Neutrophil (primary cell): ENCODE results near the gene WDR64.

Source experiments
- H3K27ac ChIP-seq: fragments of 200-600 bp; sonication (generic); 2 replicates; pipeline ENCODE4 v1.5.1; 2016; ENCODE audit warnings: mild to moderate bottlenecking, moderate library complexity
- H3K27me3 ChIP-seq: fragments of 200-600 bp; sonication (generic); 2 replicates; pipeline ENCODE4 v1.6.0; 2016; ENCODE audit warnings: mild to moderate bottlenecking
- H3K36me3 ChIP-seq: fragments of 200-600 bp; sonication (generic); 2 replicates; pipeline ENCODE4 v1.5.1; 2017
- H3K4me1 ChIP-seq, 2 experiments: fragments of 200-600 bp in 1 of 2; sonication (generic) in 1 of 2; 1 replicate in 1 of 2; 2 replicates in 1 of 2; pipeline versions ENCODE4 v1.5.1 to v1.6.1; 2013 to 2016; ENCODE audit warnings: low read depth in 1 of 2, low read length in 1 of 2, mild to moderate bottlenecking in 1 of 2, moderate library complexity in 1 of 2; ENCODE audit not compliant: control insufficient read depth in 1 of 2, insufficient read depth in 1 of 2
- H3K4me3 ChIP-seq, 2 experiments: fragments of 200-600 bp in 1 of 2; sonication (generic) in 1 of 2; 1 replicate in 1 of 2; 2 replicates in 1 of 2; pipeline ENCODE4 v1.5.1; 2013 to 2016; ENCODE audit warnings: low read depth in 1 of 2, low read length in 1 of 2, mild to moderate bottlenecking in 1 of 2, moderate library complexity in 1 of 2
- H3K9me3 ChIP-seq: fragments of 200-600 bp; sonication (generic); 2 replicates; pipeline ENCODE4 v1.5.1; 2016
- TF ChIP-seq, protein P1 (sequence below): fragments of 200-600 bp; sonication (generic); IDR thresholded peaks from 2 replicates; pipeline ENCODE4 v1.5.1; 2016; ENCODE audit warnings: antibody characterized with exemption

Gene WDR64

DNA sequence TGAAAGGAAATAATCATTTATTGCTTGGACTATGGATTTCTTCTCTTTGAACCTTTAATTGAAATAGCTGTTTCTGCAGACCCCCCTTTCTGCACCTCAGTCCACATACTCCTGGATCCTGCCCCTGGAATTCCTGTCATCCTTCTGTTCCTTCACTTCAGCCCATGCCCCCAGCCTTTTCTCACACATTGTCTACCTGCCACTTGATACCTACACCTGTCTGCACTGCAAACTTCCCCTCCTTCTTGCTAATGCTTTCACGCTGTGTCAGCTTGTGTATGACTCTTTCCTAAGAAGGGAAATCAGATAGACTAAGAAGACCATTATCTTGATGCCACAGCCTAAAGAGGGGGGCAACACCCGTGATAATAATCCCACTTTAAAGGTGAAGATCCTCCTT is 115.7 kb downstream of the WDR64 start:
- Histone ChIP-seq H3K9me3 (no peaks in the 10 kb centered on the region), H3K27ac (no peak overlapping the region), H3K4me3 (no peak overlapping the region), H3K36me3 (no peaks in the 10 kb centered on the region), H3K27me3 (no peaks in the 10 kb centered on the region), H3K4me1 (no peaks in the 10 kb centered on the region)
- TF ChIP-seq, protein P1, sequence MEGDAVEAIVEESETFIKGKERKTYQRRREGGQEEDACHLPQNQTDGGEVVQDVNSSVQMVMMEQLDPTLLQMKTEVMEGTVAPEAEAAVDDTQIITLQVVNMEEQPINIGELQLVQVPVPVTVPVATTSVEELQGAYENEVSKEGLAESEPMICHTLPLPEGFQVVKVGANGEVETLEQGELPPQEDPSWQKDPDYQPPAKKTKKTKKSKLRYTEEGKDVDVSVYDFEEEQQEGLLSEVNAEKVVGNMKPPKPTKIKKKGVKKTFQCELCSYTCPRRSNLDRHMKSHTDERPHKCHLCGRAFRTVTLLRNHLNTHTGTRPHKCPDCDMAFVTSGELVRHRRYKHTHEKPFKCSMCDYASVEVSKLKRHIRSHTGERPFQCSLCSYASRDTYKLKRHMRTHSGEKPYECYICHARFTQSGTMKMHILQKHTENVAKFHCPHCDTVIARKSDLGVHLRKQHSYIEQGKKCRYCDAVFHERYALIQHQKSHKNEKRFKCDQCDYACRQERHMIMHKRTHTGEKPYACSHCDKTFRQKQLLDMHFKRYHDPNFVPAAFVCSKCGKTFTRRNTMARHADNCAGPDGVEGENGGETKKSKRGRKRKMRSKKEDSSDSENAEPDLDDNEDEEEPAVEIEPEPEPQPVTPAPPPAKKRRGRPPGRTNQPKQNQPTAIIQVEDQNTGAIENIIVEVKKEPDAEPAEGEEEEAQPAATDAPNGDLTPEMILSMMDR: no peak

DNA sequence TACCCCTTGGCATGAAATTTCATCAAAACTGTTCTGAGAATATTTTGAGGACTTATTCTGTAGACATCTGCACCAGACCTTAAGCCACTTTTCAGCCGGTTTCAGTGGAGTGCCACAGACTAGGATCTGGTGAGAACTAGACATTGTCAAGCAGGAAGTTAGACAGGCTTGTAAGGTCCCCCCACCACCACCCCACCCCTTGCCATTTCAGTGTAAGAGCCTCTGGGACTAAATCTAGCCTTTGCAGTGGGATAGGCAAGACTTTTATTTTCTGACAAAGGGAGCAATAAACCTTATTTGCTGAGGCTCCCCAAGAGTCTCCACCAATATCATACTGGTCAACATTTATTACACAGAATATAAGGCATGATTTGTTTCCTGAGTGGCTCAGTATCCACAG is 118.0 kb downstream of the WDR64 start:
- TF ChIP-seq, protein P1: no peak
- no peaks in the 10 kb centered on the region for H3K27me3 ChIP-seq
- H3K36me3 ChIP-seq: no peaks in the 10 kb centered on the region
- no peaks in the 10 kb centered on the region for H3K9me3 ChIP-seq
- H3K4me1 ChIP-seq: no peaks in the 10 kb centered on the region
- H3K4me3 ChIP-seq: no peak overlapping the region
- H3K27ac ChIP-seq: no peak overlapping the region

DNA sequence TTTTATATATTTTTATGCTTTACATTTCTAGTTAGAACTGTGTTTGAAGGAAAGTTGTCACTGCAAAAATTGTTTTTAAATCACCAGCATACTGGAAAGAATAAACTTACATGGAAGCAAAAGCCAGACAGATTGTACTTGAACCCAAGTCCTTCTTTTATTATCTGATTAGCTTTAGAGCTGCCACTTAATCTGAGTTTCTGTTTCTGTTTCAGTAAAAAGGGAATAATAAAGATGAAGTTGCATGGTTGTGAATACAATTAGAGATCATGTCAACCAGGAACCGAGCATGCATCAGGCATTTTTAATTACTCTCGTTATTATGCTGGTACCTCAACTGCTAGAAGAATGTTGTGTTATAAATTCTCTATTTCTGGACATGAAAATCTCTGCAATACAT is 119.0 kb downstream of the WDR64 start:
- H3K36me3 ChIP-seq: no peaks in the 10 kb centered on the region
- H3K27me3 ChIP-seq: no peaks in the 10 kb centered on the region
- no peaks in the 10 kb centered on the region for H3K9me3 ChIP-seq
- H3K27ac ChIP-seq: no peak overlapping the region
- H3K4me1 ChIP-seq: no peaks in the 10 kb centered on the region
- TF ChIP-seq, protein P1: no peak
- H3K4me3 ChIP-seq: no peak overlapping the region

GRCh38 chr1:241772932-241773500 is 120.9 kb downstream of the WDR64 start:
- H3K27ac ChIP-seq: no peak overlapping the region
- TF ChIP-seq, protein P1: no peak
- H3K36me3 ChIP-seq: no peaks in the 10 kb centered on the region
- H3K9me3 ChIP-seq: no peaks in the 10 kb centered on the region
- H3K4me1 ChIP-seq: no peaks in the 10 kb centered on the region
- H3K27me3 ChIP-seq: no peaks in the 10 kb centered on the region
- no peak overlapping the region for H3K4me3 ChIP-seq

- H3K4me3 ChIP-seq: no peak overlapping the region
- no peaks in the 10 kb centered on the region for H3K9me3 ChIP-seq
- no peaks in the 10 kb centered on the region for H3K4me1 ChIP-seq
- H3K27me3 ChIP-seq: no peaks in the 10 kb centered on the region
- no peaks in the 10 kb centered on the region for H3K36me3 ChIP-seq
- TF ChIP-seq, protein P1: no peak
- no peak overlapping the region for H3K27ac ChIP-seq
Observed at GRCh38 chr1:241773991-241774390, 121.9 kb downstream of the WDR64 start.

- H3K9me3 ChIP-seq: no peaks in the 10 kb centered on the region
- H3K4me3 ChIP-seq: no peak overlapping the region
- H3K27ac ChIP-seq: no peak overlapping the region
- no peaks in the 10 kb centered on the region for H3K4me1 ChIP-seq
- TF ChIP-seq, protein P1: no peak
- no peaks in the 10 kb centered on the region for H3K36me3 ChIP-seq
- H3K27me3 ChIP-seq: no peaks in the 10 kb centered on the region
Observed at GRCh38 chr1:241775021-241775420, 122.9 kb downstream of the WDR64 start.
